ENCODE data around the gene NSMCE1.
A peak's percentile ranks its signal among the peaks of the same experiment; 100 is the strongest.

NSMCE1 gene

DNA sequence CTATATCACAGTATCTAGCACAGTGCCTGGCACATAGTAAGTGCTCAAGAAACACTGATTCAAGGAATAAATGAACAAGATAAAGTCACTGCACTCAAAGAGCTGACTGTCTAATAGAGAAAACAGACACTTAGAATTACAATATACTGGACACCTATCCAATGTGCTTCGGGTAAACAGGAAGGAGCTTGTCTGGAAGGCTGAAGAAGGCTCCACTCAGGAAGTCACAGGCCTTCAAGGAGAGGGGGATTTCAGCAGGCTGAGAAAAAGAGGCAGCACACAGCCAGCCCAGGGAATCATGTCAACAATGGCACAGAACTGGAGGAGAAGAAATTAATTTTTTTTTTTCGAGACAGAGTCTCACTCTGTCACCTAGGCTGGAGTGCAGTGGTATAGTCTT is 35.5 kb upstream of the NSMCE1 start:
- Histone ChIP-seq H3K4me3 (ENCODE audit: low read depth, low read length, poor library complexity, severe bottlenecking) (no peak overlapping the region), H3K36me3 (ENCODE audit: insufficient read depth, low read length) (no peaks in the 10 kb centered on the region), H3K9ac (ENCODE audit: low read length) (no peak overlapping the region), H3K27ac (ENCODE audit: low read depth, low read length, poor library complexity, severe bottlenecking) (no peak overlapping the region), H3K27me3 (ENCODE audit: insufficient read depth, low read length) (no peaks in the 10 kb centered on the region), H3K9me2 (ENCODE audit: low read depth, low read length) (no peaks in the 10 kb centered on the region), H2AFZ (ENCODE audit: low read length) (no peak overlapping the region), H3K79me2 (ENCODE audit: insufficient read depth, low read length) (no peaks in the 10 kb centered on the region), H4K20me1 (ENCODE audit: insufficient read depth, low read length) (no peaks in the 10 kb centered on the region), H3K9me3 (ENCODE audit: low read length) (peaks cover 9% of the 10 kb centered on the region), H3K4me1 (ENCODE audit: insufficient read depth, low read length, severe bottlenecking) (peaks cover 39% of the 10 kb centered on the region), H3F3A (ENCODE audit: insufficient read depth, low read length) (0 out of 2 replicates have a peak, but pooled peaks cover 4% of the 10 kb centered on the region), H3K4me2 (ENCODE audit: low read length) (no peak overlapping the region)
- no peak for TF ChIP-seq CTCF (IDR thresholded peaks at IDR 0.05; ENCODE audit: low read length)
- TF ChIP-seq EZH2 (IDR thresholded peaks at IDR 0.05; ENCODE audit: borderline replicate concordance, low read length) = no peak

GRCh38 chr16:27303256-27304100 is 34.9 kb upstream of the NSMCE1 start:
- Histone ChIP-seq H3K27ac (ENCODE audit: low read depth, low read length, poor library complexity, severe bottlenecking) (peak overlapping the region; percentile 93), H3K9ac (ENCODE audit: low read length) (no peak overlapping the region), H3K36me3 (ENCODE audit: insufficient read depth, low read length) (no peaks in the 10 kb centered on the region), H3K79me2 (ENCODE audit: insufficient read depth, low read length) (no peaks in the 10 kb centered on the region), H4K20me1 (ENCODE audit: insufficient read depth, low read length) (no peaks in the 10 kb centered on the region), H3K4me1 (ENCODE audit: insufficient read depth, low read length, severe bottlenecking) (peaks cover 46% of the 10 kb centered on the region), H3K9me2 (ENCODE audit: low read depth, low read length) (no peaks in the 10 kb centered on the region), H2AFZ (ENCODE audit: low read length) (no peak overlapping the region), H3K27me3 (ENCODE audit: insufficient read depth, low read length) (no peaks in the 10 kb centered on the region), H3F3A (ENCODE audit: insufficient read depth, low read length) (0 out of 2 replicates have a peak, but pooled peaks cover 4% of the 10 kb centered on the region), H3K4me3 (ENCODE audit: low read depth, low read length, poor library complexity, severe bottlenecking) (no peak overlapping the region), H3K4me2 (ENCODE audit: low read length) (no peak overlapping the region), H3K9me3 (ENCODE audit: low read length) (peaks cover 4% of the 10 kb centered on the region)
- TF ChIP-seq EZH2 (IDR thresholded peaks at IDR 0.05; ENCODE audit: borderline replicate concordance, low read length) = no peak
- no peak for TF ChIP-seq CTCF (IDR thresholded peaks at IDR 0.05; ENCODE audit: low read length)

DNA sequence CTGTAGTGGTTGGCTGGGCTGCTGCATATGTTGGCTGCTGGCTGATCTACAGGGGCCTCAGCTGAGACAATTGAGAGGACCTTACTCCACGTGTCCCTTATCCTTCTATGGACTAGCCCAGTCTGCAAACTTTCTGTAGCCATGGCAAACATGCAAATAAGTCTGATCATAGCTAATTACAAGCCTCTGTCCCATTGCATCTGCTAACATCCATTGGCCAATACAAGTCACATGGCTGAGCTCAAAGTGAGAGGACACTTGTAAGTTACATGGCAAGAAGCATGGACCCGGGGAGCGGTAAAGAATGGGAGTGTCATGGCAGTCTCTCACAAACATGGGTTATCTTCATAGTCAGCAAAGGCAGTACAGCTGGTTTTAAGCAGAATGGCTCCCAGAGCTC is 33.6 kb upstream of the NSMCE1 start:
- peak overlapping the region; percentile 93 for H3K27ac ChIP-seq (ENCODE audit: low read depth, low read length, poor library complexity, severe bottlenecking)
- no peaks in the 10 kb centered on the region for H3K9me3 ChIP-seq (ENCODE audit: low read length)
- no peaks in the 10 kb centered on the region for H3K9me2 ChIP-seq (ENCODE audit: low read depth, low read length)
- H3K36me3 ChIP-seq (ENCODE audit: insufficient read depth, low read length) = no peaks in the 10 kb centered on the region
- no peaks in the 10 kb centered on the region for H3K27me3 ChIP-seq (ENCODE audit: insufficient read depth, low read length)
- no peaks in the 10 kb centered on the region for H3K79me2 ChIP-seq (ENCODE audit: insufficient read depth, low read length)
- H3F3A ChIP-seq (ENCODE audit: insufficient read depth, low read length) = 0 out of 2 replicates have a peak, but pooled peaks cover 4% of the 10 kb centered on the region
- H3K4me2 ChIP-seq (ENCODE audit: low read length) = peak overlapping the region; percentile 6; the same call in 1 of the 2 replicates
- no peak overlapping the region for H2AFZ ChIP-seq (ENCODE audit: low read length)
- H3K4me1 ChIP-seq (ENCODE audit: insufficient read depth, low read length, severe bottlenecking) = peaks cover 59% of the 10 kb centered on the region
- H3K9ac ChIP-seq (ENCODE audit: low read length) = peak overlapping the region; percentile 3; the same call in 1 of the 2 replicates
- no peaks in the 10 kb centered on the region for H4K20me1 ChIP-seq (ENCODE audit: insufficient read depth, low read length)
- TF ChIP-seq CTCF (IDR thresholded peaks at IDR 0.05; ENCODE audit: low read length) = no peak
- no peak for TF ChIP-seq EZH2 (IDR thresholded peaks at IDR 0.05; ENCODE audit: borderline replicate concordance, low read length)
- no peak overlapping the region for H3K4me3 ChIP-seq (ENCODE audit: low read depth, low read length, poor library complexity, severe bottlenecking)

Measured in OCI-LY1 (cell line).